GM18868 (cell line): ENCODE data around the gene NDOR1.
A peak's percentile ranks its signal among the peaks of the same experiment; 100 is the strongest.

ENCODE experiments used
- ATAC-seq: cut with Tn5 transposase; IDR thresholded peaks from one replicate; pipeline ENCODE4 v1.9.1; 2021; ENCODE audit warnings: mild to moderate bottlenecking, moderate library complexity; ENCODE audit not compliant: unreplicated experiment

Gene NDOR1

DNA sequence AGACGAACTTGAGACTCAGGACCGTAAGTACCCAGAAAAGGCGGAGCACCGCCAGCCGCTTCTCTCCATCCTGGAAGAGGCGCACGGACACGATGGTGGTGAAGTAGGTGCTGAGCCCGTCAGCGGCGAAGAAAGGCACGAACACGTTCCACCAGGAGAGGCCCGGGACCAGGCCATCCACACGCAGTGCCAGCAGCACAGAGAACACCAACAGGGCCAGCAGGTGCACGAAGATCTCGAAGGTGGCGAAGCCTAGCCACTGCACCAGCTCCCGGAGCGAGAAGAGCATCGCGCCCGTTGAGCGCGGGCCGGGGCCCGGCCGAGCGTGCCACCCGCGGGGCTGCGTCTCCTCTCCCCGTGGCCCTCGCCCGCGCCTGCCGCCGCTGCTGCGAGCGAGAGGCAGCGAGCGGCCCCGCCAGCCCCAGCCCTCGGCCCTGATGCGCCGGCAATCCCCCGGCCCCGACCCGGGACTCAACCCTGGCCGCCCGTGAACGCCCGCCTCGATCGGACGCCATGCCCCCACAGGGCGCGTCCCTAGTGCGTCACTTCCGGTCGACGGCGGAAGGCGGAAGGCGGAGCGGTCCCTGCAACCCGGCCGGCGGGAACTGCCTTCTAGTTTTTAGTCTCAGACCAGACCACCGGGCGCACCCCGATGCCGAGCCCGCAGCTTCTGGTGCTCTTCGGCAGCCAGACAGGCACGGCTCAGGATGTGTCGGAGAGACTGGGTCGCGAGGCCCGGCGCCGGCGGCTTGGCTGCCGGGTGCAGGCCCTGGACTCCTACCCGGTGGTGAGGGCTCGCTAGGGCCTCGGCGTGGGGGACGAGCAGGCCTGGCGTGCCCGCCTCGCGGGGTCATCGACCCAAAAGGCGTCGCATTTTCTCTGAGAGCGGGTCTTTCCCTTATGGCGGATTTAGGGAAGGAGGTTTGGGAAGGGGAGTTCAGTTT, at the start of gene NDOR1, which contains the start of gene TMEM203:
NDOR1 (plus strand) TSS at position 575 of the 944 bp plus-strand sequence; CDS start at position 653, 78 bp downstream.
TMEM203 (minus strand) TSS at position 523 of the 944 bp plus-strand sequence; CDS start at position 289, 234 bp downstream.
- peak; percentile 43 for ATAC-seq

DNA sequence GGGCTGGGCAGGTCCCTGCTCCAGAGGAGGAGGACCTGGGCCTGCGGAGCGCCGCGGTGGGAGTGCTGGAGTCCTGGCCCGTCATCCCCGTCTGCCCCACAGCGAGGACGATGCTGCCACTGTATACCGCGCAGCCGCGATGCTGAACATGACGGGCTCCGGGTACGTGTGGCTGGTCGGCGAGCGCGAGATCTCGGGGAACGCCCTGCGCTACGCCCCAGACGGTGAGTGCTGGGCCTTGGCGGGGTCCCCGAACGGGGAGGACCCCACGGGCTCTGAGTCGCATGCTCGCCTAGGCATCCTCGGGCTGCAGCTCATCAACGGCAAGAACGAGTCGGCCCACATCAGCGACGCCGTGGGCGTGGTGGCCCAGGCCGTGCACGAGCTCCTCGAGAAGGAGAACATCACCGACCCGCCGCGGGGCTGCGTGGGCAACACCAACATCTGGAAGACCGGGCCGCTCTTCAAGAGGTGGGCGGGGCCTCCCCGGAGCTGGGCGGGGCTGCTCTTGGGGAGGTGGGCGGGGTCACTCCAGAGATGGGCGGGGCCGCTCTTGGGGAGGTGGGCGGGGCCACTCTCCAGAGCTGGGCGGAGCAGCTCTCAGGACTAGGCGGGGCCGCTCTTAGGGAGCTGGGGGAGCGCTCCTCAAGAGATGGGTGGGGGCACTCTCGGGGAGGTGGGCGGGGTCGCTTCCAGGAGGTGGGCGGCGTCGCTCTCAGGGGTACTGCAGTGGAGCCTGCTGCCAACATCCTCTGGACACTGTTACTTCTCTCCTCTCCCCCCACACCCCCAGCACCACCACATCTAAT, 48.7 kb upstream of the NDOR1 start:
- peak; percentile 37 for ATAC-seq

DNA sequence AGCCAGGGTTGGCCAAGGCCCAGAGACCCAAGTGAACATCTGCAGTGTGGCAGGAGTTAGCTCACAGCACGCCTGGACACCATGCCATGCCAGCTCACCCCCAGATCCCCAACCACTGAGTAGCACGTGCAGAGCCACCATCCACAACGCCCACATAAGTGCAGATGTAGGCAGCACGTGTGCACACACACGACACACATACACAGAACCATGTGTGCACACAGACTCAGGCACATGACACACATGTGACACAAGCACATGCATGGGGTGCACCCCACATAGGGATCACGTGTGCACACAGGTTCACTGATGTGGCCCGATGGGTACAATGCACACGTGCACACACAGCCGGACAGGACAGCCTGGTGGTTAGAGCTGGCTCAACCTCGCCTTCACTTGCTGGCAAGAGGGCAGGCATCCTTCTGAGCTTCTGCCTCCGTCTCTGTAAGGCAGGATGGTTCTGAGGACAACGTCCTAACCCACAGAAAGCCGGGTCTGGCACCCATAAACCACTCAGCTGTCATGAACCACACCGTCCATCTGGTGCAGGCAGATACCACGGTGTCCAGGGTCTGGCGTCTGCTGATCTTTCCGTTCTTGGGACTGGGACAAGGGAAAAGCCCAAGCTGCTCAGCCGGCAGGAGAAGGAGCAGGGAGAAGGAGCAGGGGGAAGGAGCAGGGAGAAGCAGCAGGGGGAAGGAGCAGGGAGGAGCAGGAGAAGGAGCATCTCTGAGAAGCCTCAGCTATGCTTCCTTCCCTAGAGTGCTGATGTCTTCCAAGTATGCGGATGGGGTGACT, 47.7 kb upstream of the NDOR1 start:
- no peak for ATAC-seq

DNA sequence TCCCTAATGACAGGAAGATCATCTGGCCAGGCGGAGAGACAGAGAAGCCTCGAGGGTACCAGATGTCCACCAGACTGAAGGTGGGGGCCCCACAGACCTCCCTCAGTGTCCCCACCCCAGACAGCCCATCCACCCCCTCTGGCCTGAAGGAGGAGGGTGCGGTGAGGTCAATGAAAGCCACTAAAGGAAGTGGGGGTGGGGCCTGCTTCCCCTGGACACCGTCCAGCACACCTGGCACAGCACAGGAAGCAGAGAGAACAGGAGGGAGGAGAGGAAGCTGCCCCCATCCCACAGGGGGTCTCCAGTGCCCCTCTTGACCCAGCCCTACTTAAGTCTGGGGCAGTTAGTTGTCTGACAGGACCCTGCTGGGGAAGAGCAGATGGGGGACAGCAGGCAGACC, 46.9 kb upstream of the NDOR1 start:
- ATAC-seq, result no peak

DNA sequence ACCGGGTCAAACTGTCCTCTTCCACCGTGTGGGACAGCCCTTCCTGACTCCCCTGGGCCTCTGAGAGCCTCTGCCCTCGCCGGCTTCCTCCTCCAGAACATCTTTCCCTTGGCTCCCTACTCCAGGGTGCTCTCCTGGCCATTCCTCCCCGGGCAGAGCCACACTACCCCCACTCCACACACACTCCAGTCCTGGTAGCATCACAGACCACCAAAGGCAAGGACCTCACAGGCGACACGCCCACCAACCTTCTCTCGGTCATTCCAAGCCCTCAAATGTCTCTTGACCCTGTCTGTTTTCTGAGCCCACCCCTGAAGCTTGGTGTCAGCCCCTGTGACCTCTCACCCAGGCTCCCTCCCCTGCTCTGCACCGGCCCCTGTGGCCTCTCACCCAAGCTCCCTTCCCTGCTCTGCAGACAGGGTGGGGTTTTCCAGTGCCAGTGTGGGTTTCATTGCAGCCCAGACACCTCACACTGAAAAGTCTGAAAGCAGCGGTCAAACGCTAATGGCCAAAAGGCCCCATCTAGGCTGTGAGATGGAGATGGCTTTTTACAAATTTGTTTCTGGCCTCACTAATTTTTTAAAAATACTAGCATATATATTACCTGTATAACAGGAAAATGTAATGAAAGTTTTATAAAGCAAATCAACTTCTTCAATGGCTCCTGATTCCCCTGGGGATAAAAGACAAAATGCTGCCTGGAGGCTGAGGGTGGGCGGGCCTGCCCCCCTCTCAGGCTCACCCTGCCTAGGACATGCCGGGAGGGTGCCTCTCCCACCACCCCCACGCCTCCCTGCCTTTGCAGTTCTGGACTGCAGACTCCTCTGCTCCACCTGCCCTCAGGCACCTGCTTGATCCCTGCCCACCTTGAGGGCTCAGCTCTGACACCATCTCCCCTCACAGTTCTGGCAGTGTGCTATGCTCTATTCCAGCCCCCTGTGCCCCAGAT, 46.1 kb upstream of the NDOR1 start:
- ATAC-seq, result no peak

DNA sequence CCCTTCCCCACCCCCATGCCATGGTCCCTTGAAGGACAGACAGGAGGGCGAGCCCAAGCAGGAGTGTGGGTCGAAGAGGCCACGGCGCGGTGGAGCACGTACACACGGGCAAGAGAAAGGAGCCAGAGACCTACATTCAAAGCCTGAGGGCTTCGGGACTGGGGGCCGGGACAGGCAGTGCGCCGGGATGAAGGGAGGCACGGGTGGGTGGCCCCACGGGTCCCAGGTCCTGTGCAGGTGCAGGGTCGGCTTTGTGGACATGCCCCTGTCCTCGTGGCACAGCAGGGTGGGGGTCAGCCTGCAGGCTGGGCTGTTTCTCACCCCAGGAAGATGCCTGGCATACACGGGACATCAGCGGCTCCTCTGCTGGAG, 45.5 kb upstream of the NDOR1 start:
- no peak for ATAC-seq

DNA sequence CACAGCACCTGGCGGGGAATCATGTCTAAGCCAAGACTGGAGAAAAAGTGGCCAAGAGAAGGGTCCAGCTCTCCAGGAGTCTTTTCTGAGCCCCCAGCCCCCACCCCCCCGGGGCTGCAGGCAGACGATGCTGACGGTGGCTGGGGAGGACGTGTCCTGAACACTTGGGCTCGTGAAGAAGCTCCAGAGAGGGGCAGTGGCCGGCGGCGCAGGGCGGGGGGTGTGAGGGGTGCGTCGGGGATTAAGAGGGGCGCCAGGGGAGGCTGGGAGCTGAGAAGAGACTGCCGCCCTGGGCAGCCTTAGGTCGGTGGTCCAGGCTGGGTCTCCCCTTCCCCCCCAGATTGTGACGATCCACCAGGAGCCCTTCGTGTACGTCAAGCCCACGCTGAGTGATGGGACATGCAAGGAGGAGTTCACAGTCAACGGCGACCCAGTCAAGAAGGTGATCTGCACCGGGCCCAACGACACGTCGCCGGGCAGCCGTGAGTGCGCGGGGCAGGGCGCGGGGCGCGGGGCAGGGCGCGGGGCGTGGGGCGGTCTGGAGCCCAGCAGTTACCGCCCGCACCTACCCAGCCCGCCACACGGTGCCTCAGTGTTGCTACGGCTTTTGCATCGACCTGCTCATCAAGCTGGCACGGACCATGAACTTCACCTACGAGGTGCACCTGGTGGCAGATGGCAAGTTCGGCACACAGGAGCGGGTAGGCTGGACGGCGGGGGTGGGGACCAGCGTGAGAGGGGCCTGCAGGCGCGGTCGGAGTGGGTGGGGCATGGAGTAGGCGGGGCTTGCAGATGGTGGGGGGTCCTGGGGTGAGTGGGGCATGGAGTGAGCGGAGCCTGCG, 44.6 kb upstream of the NDOR1 start:
- ATAC-seq, result no peak

DNA sequence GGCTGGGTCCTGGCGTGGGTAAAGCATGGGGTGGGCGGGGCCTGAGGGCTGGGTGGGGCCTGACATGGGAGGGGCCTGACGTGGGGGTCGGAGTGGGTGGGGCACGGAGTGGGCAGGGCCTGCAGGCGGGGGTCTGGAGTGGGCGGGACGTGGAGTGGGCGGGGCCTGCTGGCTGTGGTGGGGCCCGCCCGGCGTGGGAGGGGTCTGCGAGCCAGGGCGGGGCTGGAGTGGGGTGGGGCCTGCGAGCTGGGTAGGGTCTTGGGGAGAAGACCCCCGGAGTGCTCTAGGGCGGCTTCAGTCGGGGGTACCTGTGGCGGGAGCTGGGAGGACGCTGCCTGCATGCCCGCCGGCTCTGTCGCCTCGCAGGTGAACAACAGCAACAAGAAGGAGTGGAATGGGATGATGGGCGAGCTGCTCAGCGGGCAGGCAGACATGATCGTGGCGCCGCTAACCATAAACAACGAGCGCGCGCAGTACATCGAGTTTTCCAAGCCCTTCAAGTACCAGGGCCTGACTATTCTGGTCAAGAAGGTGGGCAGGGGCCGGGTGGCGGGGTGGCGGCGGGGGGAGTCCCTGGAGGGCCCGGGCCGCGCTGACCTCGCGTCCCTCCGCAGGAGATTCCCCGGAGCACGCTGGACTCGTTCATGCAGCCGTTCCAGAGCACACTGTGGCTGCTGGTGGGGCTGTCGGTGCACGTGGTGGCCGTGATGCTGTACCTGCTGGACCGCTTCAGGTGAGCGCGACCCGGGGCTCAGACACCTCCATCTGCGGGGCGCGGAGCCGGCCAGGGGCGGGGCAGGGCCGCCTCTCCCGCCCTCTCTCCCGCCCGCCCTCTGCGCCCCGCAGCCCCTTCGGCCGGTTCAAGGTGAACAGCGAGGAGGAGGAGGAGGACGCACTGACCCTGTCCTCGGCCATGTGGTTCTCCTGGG, 43.7 kb upstream of the NDOR1 start:
- no peak for ATAC-seq

DNA sequence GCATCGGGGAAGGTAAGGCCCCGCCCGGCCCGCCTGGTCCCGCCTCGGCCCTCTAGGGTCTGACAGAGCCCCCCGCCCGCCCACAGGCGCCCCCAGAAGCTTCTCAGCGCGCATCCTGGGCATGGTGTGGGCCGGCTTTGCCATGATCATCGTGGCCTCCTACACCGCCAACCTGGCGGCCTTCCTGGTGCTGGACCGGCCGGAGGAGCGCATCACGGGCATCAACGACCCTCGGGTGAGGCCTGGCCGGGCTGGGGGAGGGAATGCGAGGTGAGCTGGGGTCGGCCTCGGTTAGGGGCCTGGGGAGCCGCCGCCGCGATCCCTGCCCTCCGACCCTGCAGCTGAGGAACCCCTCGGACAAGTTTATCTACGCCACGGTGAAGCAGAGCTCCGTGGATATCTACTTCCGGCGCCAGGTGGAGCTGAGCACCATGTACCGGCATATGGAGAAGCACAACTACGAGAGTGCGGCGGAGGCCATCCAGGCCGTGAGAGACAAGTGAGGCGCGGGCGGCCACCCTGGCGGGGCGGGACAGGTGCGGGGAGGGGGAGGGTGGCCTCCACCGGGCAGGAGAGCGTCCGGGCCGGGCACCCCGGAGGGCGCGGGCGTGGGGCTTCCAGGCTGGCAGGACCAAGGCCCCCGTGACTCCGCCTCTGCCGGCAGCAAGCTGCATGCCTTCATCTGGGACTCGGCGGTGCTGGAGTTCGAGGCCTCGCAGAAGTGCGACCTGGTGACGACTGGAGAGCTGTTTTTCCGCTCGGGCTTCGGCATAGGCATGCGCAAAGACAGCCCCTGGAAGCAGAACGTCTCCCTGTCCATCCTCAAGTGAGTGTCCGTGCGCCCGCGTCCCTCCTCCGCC, 42.8 kb upstream of the NDOR1 start:
- ATAC-seq, result no peak

DNA sequence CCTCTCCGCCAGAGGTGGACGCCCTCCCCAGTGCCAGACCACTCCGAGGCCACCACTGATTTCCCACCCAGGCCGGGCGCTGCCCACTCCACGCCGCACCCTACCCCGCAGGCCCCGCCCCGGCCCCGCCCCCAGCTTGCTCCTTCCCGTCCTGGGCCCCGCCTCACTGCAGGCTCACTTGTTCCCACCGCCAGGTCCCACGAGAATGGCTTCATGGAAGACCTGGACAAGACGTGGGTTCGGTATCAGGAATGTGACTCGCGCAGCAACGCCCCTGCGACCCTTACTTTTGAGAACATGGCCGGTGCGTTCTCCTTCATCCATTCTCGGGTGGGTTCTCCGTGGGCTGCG, 42.2 kb upstream of the NDOR1 start:
- ATAC-seq, result no peak

DNA sequence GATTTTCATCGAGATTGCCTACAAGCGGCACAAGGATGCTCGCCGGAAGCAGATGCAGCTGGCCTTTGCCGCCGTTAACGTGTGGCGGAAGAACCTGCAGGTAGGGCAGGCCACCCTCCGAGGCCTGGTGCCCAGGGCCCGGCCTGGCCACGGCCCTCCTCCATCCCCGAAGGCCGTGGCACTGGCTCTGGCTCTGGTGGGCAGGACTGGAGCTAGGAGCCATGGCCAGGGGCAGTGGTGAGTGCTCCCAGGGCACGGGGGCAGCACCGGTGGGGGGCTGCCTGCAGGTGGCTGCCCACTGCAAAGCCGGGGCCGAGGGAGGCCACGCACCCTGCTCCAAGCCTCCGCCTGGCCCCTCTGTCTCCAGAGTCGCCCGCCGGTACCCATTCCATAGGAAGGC, 41.7 kb upstream of the NDOR1 start:
- ATAC-seq, result no peak

DNA sequence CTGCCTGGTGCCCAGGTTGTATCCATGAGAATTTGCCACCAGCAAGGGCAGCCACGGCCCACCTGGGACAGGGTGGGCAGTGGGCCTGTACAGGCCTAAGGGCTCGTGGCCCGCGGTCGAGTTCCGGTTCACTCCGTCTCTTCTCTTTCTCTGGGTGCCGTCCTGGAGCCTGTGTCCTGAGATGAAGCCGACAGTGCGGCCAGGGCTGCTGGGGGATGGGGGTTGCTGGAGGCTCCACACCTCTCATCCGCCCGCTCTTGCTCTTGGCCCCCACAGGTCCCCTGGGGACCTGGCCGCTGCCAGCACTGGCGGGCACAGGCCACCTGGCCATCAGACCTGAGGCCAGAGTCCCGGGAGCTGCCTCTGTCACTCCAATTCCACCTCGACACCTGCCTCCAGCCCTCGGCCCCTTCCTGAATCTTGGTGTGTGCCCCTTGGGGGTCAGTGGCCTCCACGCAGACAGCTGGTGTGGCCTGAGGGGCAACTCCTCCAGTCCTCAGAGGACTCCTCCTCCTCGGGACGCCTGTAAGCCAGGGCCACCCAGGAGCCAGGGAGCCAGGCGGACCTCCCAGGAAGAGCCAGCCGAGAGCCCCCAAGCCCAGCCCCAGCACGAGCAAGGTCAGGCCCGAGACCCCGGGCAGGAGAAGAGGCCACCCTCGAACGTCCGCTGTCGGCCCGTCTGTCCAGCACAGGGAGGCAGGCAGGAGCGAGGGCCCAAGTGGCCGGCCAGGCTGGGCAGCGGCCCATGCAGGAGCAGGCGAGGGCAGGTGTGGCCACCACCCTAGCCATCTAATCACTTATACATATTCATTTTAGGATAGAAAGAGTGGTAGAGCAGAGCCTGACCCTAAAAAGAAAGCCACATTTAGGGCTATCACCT, 40.9 kb upstream of the NDOR1 start:
- ATAC-seq, result no peak

DNA sequence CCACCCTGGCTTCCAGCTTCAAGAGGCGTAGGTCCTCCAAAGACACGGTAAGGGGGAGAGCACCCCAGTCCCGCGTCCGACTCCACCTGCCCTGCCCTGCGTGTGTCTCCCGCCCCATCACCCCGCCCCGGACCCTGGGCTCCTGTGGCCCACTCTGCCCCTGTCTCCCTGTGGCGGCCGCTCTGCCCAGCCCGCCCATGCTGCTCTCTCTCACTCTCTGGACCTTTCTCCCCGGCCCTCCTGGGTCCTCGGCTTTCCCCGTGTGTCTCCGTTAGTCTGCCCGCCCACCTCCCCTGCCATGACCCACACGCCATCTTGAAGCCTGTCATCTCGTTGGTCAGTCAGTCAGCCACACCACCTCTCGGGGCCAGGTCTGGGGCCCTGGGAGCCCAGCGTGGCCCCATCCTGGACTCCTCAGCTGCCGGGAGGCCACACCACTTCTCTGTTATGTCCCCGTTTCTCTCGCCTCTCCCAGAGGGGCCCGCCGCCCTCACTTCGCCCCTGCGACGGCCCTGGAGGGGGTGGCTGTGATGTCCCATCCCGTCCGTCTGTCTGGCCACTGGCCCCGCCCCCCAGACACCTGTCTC, 40.2 kb upstream of the NDOR1 start:
- no peak for ATAC-seq

DNA sequence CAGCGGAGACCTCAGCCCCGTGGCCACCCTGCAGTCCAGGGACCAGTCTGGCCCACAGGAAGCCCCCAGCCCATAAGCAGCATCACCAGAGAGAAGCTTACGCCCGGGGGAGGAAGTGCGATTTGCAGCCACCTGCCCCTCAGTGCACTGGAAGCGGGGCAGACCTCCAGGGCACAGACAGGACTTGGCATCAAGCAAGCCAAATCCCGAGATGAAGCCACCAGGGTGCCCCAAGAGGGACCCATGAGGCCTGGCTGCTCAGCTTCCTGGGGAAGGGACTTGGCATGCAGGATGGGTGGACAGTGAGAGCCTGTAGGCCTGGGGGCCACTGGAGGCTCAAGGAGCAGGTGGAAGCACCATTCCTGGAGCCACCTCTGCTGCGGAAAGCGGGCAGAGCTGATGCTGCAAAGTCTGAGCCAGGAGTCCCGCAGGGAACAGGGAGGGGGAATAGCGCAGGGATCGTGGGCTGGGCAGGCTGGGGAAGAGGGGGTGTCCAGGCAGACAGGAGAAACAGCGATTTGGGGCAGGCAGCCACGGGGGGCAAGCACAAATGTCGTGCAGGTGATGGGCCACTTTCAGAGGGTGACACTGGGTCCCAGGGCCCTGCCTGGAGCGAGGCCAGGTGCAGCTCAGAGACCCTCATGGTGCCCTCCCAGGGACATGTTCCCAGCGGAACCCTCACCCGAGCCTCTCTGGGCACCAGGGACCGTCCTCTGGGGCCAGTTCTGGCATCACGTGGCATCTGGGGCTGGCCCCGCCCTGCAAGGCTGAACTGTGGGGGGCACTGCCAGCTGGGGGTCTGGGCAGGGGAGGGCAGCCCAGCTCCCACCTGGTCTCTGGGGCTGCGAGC, 38.9 kb upstream of the NDOR1 start:
- ATAC-seq, result no peak

DNA sequence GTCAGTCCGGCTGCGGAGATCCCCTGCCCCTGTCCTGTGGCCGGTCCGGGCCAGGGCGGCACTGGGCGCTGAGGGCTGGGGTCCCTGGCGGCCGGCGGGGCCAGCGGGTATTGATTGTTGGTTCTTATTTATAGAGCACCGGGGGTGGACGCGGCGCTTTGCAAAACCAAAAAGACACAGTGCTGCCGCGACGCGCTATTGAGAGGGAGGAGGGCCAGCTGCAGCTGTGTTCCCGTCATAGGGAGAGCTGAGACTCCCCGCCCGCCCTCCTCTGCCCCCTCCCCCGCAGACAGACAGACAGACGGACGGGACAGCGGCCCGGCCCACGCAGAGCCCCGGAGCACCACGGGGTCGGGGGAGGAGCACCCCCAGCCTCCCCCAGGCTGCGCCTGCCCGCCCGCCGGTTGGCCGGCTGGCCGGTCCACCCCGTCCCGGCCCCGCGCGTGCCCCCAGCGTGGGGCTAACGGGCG, 38.2 kb upstream of the NDOR1 start:
- ATAC-seq, result no peak
